ENCODE data around the gene WSB2.

DNA sequence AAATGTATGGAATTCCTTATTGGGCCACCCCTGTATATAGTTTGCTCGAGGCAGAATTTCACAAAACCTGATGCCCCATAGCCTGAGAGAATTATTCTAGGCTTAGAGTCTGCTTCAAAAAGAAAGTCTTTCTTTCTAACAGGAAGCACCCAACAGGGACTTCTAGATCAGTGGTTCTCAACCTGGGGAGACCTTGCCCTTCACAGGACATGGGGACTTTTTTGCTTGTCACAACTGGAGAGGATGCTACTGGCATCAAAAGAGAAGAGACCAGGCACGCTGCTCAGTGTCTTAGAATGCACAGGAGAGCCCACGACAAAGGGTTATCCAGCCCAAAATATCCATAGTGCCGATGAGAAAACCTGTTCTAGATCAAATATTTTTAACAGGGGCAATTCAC is 18.9 kb downstream of the WSB2 start:
- TF ChIP-seq, protein P1, sequence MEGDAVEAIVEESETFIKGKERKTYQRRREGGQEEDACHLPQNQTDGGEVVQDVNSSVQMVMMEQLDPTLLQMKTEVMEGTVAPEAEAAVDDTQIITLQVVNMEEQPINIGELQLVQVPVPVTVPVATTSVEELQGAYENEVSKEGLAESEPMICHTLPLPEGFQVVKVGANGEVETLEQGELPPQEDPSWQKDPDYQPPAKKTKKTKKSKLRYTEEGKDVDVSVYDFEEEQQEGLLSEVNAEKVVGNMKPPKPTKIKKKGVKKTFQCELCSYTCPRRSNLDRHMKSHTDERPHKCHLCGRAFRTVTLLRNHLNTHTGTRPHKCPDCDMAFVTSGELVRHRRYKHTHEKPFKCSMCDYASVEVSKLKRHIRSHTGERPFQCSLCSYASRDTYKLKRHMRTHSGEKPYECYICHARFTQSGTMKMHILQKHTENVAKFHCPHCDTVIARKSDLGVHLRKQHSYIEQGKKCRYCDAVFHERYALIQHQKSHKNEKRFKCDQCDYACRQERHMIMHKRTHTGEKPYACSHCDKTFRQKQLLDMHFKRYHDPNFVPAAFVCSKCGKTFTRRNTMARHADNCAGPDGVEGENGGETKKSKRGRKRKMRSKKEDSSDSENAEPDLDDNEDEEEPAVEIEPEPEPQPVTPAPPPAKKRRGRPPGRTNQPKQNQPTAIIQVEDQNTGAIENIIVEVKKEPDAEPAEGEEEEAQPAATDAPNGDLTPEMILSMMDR (IDR thresholded peaks at IDR 0.05; ENCODE audit: poor library complexity) = no peak
- TF ChIP-seq EZH2 (IDR thresholded peaks at IDR 0.05; ENCODE audit: borderline replicate concordance) = no peak
